Measurements from ENCODE around the gene LAMA1.

- TF ChIP-seq POLR2A (IDR thresholded peaks at IDR 0.05) = no peak
- TF ChIP-seq CTCF (IDR thresholded peaks at IDR 0.05) = no peak
Measured at GRCh38 chr18:7023581-7023980, 94.0 kb downstream of the LAMA1 start.
